ENCODE data around the gene ALDH1L1. TPM values are rescaled to one million over a fixed set of nuclear protein-coding genes. Genes with fewer than 3 reads are reported as not detected.

The ALDH1L1 gene
- total RNA-seq, 1 donor from 2014 or later, result 36.1 TPM

DNA sequence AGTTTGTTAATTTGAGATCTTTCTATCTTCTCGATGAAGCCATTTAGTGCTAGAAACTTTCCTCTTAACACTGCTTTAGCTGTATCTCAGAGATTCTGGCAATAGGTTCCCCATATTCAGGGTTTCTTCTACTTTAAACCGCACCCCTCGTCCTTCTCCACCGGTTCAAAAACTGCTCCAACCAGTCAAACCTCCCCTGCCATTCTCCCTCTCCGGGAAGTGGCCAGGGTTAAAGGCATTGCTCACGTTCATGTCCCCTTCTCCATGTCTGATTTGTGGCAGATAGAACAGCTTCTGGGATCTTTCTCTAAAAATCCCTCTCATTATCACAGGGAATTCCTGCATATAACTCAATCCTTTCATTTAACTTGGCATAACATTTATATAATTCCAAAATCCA lies 14.4 kb downstream of the ALDH1L1 start:
- no peak overlapping the region for H3K4me3 ChIP-seq
- H3K9me3 ChIP-seq, result no peaks in the 10 kb centered on the region
- TF ChIP-seq, protein P1, sequence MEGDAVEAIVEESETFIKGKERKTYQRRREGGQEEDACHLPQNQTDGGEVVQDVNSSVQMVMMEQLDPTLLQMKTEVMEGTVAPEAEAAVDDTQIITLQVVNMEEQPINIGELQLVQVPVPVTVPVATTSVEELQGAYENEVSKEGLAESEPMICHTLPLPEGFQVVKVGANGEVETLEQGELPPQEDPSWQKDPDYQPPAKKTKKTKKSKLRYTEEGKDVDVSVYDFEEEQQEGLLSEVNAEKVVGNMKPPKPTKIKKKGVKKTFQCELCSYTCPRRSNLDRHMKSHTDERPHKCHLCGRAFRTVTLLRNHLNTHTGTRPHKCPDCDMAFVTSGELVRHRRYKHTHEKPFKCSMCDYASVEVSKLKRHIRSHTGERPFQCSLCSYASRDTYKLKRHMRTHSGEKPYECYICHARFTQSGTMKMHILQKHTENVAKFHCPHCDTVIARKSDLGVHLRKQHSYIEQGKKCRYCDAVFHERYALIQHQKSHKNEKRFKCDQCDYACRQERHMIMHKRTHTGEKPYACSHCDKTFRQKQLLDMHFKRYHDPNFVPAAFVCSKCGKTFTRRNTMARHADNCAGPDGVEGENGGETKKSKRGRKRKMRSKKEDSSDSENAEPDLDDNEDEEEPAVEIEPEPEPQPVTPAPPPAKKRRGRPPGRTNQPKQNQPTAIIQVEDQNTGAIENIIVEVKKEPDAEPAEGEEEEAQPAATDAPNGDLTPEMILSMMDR (IDR thresholded peaks at IDR 0.05), result no peak
- no peaks in the 10 kb centered on the region for H3K27me3 ChIP-seq
- intact Hi-C loops (cut with DNase I), result no loop called here
- no peak for DNase-seq (ENCODE audit: low spot score in 2 of 2)
- peaks cover 0 to 2% of the 10 kb centered on the region in 2 donors for H3K36me3 ChIP-seq
- H3K4me1 ChIP-seq, result peaks cover 0 to 3% of the 10 kb centered on the region in 2 donors
- H3K27ac ChIP-seq, result no peak overlapping the region

DNA sequence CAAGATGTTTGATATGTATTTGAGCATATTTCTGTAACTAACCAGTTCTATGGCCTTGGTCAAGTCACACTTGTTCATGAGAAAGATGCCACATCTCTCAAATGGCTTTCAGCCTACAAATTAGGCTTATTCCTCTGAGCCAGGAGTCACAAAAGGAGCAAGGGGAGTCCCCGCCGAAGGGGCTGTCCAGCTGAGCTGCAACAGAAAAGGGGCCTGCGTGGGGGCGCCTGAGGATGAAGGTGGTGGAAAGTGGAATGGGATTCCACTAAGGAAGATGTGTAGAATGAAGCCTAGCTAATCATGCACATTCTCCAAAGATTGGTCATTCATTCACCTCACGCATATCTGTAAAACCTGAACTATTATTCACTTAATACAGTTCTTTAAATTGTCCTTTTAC lies 19.1 kb downstream of the ALDH1L1 start:
- no peaks in the 10 kb centered on the region for H3K9me3 ChIP-seq
- DNase-seq (ENCODE audit: low spot score in 2 of 2), result no peak
- intact Hi-C loops (cut with DNase I), result no loop called here

DNA sequence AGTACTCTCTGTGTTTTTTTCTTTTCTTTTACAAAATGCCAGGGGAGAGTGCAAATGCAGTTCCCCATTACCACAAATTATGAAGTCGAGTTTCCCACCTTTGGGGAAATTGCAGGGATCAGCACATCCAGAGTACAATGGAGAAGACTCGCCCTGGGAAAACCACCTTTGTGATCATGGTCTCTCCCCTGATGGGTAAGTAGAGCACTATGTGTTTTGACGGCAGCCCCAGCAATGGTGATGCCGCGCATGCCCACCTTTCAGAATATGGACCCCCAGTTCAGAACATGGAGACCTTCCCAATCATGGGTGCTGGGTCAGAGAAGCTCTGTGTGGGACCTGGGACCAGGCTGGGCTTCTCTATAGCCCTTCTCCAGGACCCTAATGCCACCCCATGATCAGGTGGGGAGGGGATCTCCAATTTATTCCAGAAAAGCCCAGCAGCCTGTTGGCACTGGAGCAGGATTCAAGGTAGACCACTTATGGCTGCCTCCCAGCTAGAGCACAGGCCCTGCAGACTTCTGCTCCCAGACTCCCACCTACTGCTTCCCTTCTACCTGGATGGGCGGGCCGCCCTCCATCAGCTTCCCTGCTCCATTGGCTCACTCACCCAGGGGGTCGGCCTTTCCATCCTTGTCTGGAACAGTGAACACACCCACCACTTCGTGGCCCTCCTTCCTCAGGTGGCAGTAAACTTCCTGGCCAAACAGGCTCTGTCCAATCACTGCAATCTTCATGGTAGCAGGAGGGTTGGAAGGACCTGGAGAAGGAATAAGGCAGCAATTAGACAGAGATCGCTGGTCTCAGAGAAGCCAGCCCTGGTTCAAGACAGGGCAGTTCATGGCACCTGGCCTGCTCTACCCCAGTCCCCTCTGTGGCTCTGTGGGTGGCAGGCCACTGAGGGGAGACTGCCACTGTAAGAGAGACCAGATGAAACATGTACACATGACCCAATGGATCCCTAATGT lies 19.9 kb downstream of the ALDH1L1 start:
- Histone ChIP-seq H3K27me3 (no peaks in the 10 kb centered on the region), H3K9me3 (no peaks in the 10 kb centered on the region), H3K4me3 (no peak overlapping the region), H3K27ac (no peak overlapping the region), H3K36me3 (peaks cover 17 to 36% of the 10 kb centered on the region in 2 donors), H3K4me1 (no peaks in the 10 kb centered on the region)
- intact Hi-C loops (cut with DNase I), result no loop called here
- TF ChIP-seq, protein P1 (IDR thresholded peaks at IDR 0.05), result no peak
- DNase-seq (ENCODE audit: low spot score in 2 of 2), result no peak

More for the DNA sequence above, 19.1 kb downstream of the ALDH1L1 start:
- Histone ChIP-seq H3K4me1 (no peaks in the 10 kb centered on the region), H3K4me3 (no peak overlapping the region), H3K27ac (no peak overlapping the region), H3K36me3 (peaks cover 17 to 33% of the 10 kb centered on the region in 2 donors), H3K27me3 (no peaks in the 10 kb centered on the region)
- TF ChIP-seq, protein P1 (IDR thresholded peaks at IDR 0.05), result no peak

DNA sequence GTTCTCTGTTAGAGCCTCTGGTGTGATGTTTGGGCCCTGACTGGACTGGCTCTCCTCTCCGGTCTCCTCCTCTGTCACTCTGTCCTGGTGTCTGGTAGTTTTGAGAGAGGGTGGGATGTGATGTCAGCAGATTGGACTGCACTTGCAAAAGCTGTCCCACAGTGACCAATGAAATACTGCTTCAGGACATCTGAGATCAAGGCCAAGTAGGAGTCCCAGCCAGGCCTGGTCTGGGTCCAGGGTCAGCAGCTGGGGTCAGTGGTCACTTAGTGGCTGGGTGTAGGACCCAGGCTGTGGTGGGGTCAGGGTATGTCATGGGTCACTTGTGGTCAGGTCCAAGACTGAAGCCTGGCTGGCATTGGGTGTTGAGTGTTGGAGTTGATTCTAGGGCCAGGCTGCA lies 20.9 kb downstream of the ALDH1L1 start:
- DNase-seq (ENCODE audit: low spot score in 2 of 2), result no peak
- TF ChIP-seq, protein P1 (IDR thresholded peaks at IDR 0.05), result no peak
- no peak overlapping the region for H3K27ac ChIP-seq
- no peak overlapping the region for H3K4me3 ChIP-seq
- H3K4me1 ChIP-seq, result no peaks in the 10 kb centered on the region
- H3K27me3 ChIP-seq, result no peaks in the 10 kb centered on the region
- peaks cover 17 to 46% of the 10 kb centered on the region in 2 donors for H3K36me3 ChIP-seq
- intact Hi-C loops (cut with DNase I), result no loop called here
- H3K9me3 ChIP-seq, result no peaks in the 10 kb centered on the region

DNA sequence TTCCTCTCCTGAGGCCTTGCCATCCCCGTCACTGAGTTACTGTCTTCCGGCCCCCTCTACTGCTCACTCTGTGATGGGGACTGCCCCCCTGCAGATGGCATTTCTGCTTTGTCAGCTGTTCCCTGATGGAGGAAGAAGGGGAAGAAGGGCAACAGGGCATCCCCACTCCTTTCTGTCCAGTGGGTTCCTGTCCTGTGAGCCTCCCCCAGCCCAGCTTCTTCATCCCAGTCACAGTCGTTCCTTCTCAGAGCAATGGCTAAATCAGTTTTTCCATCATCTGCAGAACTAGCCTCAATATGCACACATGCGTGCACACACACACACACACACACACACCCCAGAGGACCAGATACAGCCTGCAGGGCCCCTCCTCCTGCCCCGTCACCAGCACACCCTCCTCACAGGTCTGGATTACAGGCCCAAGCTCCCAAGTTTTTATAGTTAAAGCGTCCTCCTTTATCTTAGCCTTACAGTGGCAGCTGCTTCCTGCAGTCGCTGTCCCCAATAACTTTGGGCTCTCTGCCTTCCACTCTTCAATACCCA lies 21.4 kb downstream of the ALDH1L1 start:
- TF ChIP-seq, protein P1 (IDR thresholded peaks at IDR 0.05), result no peak
- Histone ChIP-seq H3K4me1 (no peaks in the 10 kb centered on the region), H3K9me3 (no peaks in the 10 kb centered on the region), H3K27ac (no peak overlapping the region), H3K4me3 (no peak overlapping the region), H3K27me3 (no peaks in the 10 kb centered on the region), H3K36me3 (peaks cover 17 to 51% of the 10 kb centered on the region in 2 donors)
- intact Hi-C loops (cut with DNase I), result no loop called here
- DNase-seq (ENCODE audit: low spot score in 2 of 2), result no peak

Measured in ascending aorta (tissue), 2 donors.